Stomach smooth muscle (tissue), 2 donors: ENCODE measurements around the gene SIT1.

Source experiments
- H3K27ac ChIP-seq: one replicate; pipeline ENCODE4 v1.7.0; 2013; ENCODE audit warnings: mild to moderate bottlenecking, low read length, inconsistent platforms
- H3K27me3 ChIP-seq, 2 donors: one replicate each; pipeline ENCODE4 v1.7.0; 2013; ENCODE audit warnings: low read length in 2 of 2; ENCODE audit not compliant: insufficient read depth in 2 of 2, control insufficient read depth in 1 of 2
- H3K36me3 ChIP-seq, 2 donors: one replicate each; pipeline ENCODE4 v1.7.0; 2013; ENCODE audit warnings: low read length in 2 of 2; ENCODE audit not compliant: control insufficient read depth in 2 of 2, insufficient read depth in 2 of 2
- H3K4me1 ChIP-seq: one replicate; pipeline ENCODE4 v1.7.0; 2013; ENCODE audit warnings: low read length; ENCODE audit not compliant: control insufficient read depth, insufficient read depth
- H3K4me3 ChIP-seq, 2 donors: one replicate each; pipeline ENCODE4 v1.7.0; 2013; ENCODE audit warnings: low read length in 2 of 2
- H3K9ac ChIP-seq, 2 donors: one replicate each; pipeline ENCODE4 v1.7.0; 2013; ENCODE audit warnings: low read length in 2 of 2, mild to moderate bottlenecking in 1 of 2
- H3K9me3 ChIP-seq, 2 donors: one replicate each; pipeline ENCODE4 v1.7.0; 2013; ENCODE audit warnings: low read length in 2 of 2; ENCODE audit not compliant: control insufficient read depth in 2 of 2
- donor health status: healthy.
- donor health status: Pancreatic carcinoma.

SIT1 gene

DNA sequence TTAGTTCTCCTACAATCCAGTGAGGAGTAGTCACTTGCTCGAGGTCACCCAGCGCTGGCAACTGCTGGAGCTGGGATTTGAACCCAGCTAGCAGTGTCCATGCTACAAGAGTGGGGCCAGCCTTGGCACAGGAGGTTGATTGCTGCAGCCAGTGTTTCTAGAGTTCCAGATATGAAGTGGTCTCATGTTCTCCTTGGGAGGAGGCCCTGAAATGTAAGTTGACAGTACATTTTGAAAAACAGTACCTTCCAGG, 8.2 kb upstream of the SIT1 start:
- Histone ChIP-seq H3K27ac (peak overlapping the region; percentile 99), H3K27me3 (no peaks in the 10 kb centered on the region), H3K4me1 (peaks cover 57% of the 10 kb centered on the region), H3K9me3 (no peaks in the 10 kb centered on the region), H3K9ac (peak overlapping the region; percentile 97 to 98), H3K36me3 (peaks cover 8 to 16% of the 10 kb centered on the region in 2 donors), H3K4me3 (peak overlapping the region; percentile 91 to 94)

DNA sequence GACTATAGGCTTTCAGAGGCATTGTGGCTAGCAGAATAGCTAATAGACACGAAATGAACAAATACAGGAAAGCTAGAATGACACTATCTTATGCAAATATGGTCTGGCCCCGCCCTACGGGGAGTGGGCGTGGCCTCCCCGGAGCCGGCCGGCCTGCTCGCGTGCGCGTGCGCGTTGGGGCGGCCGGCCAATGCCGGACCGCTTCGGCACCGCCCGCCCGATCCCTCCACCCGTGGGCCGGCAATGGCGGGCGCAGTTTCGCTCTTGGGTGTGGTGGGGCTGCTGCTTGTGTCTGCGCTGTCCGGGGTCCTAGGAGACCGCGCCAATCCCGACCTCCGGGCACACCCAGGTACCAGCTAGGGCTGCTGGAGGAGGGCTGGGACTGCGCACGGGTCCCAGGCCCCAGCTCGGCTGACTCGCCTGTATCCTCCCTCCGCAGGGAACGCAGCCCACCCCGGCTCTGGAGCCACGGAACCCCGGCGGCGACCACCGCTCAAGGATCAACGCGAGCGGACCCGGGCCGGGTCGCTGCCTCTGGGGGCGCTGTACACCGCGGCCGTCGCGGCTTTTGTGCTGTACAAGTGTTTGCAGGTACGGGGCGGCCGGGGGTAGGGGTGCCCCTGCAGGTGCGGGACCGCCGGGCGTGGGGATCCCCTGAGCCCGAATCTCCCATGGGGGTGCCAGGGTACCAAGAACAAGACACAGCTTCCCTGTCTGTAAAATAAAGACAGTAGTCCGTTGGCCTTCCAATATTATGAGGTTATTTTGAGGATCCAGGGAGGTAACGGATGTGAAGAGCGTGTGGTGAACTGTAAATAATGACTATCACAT, 7.6 kb upstream of the SIT1 start, which contains the start of gene CCDC107:
Gene CCDC107 (plus strand): TSS at position 156 of the 831 bp plus-strand sequence. CDS start 88 bp downstream, at position 244.
- Histone ChIP-seq H3K9me3 (no peaks in the 10 kb centered on the region), H3K27me3 (no peaks in the 10 kb centered on the region), H3K36me3 (peaks cover 8 to 16% of the 10 kb centered on the region in 2 donors), H3K27ac (peak within 1 kb of the TSS; percentile 99), H3K9ac (peak within 1 kb of the TSS; percentile 97 to 98), H3K4me3 (peak within 1 kb of the TSS; percentile 91 to 94), H3K4me1 (peaks cover 53% of the 10 kb centered on the region)

DNA sequence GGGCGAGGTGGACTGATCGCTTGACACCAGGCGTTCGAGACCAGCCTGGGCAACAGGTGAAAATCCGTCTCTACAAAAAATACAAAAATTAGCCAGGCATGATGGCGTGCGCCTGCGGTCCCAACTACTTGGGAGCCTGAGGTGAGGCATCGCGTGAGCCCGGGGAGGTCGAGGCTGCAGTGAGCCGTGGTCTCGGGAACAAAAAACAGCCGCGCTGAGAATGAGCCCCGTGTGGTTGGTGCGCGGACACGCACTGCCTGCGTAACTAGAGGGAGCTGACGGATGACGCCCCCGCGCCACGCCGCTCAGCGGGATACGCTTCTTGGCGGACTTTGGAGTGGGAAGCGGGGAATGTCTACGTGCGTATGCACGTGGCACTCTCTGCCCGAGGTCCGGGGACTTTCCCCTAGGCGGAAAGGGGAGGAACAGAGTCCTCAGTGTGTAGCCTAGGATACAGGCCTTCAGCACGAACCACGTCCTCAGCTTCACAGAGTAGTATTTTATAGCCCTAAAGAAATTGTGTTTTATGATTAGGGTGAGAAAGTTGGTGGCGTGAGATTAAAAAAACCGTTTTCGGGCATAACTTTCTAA, 6.9 kb upstream of the SIT1 start, which contains the start of gene RMRP:
Gene RMRP (minus strand): TSS at position 474 of the 591 bp plus-strand sequence.
- peaks cover 8 to 16% of the 10 kb centered on the region in 2 donors for H3K36me3 ChIP-seq
- peak within 1 kb of the TSS; percentile 99 for H3K27ac ChIP-seq
- no peaks in the 10 kb centered on the region for H3K27me3 ChIP-seq
- H3K9me3 ChIP-seq = no peaks in the 10 kb centered on the region
- H3K4me3 ChIP-seq = peak within 1 kb of the TSS; percentile 91 to 94
- H3K9ac ChIP-seq = peak within 1 kb of the TSS; percentile 97 to 98
- peaks cover 46% of the 10 kb centered on the region for H3K4me1 ChIP-seq

DNA sequence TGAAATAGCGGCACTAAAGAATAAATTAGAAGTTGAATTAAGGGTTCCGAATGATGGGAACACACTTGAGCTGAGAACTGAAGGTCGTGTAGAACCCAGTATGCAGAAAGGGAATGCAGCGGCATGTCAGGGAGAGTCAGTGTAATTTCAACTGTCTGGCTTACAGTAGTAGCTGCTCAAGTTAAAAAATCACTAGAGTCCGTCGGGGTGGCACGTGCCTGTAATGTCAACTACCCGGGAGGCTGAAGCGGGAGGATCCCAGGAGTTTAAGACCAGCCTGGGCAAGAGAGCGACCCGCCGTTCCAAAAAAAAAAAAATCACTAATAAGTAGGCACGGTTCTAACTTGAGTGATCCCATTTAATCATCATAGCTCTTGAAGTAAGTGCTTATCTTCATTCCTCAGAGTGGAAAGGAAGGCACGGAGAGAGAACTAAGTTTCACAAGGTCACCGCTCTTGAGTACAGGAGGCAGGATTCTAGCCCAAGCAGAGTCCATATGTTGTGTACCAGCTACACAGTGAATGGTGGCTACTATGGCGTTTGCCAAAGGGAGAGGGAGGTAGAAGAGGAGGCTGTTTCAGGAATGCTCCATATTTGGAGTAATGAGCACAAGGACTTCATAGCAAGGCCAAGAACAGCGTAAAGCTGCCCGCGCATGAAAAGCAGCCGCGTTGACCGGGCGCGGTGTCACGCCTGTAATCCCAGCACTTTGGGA, 6.3 kb upstream of the SIT1 start:
- peak overlapping the region; percentile 97 to 98 for H3K9ac ChIP-seq
- H3K36me3 ChIP-seq = peaks cover 8 to 11% of the 10 kb centered on the region in 2 donors
- peaks cover 41% of the 10 kb centered on the region for H3K4me1 ChIP-seq
- H3K4me3 ChIP-seq = peak overlapping the region; percentile 59 to 94
- no peaks in the 10 kb centered on the region for H3K9me3 ChIP-seq
- H3K27me3 ChIP-seq = no peaks in the 10 kb centered on the region
- peak overlapping the region; percentile 99 for H3K27ac ChIP-seq

DNA sequence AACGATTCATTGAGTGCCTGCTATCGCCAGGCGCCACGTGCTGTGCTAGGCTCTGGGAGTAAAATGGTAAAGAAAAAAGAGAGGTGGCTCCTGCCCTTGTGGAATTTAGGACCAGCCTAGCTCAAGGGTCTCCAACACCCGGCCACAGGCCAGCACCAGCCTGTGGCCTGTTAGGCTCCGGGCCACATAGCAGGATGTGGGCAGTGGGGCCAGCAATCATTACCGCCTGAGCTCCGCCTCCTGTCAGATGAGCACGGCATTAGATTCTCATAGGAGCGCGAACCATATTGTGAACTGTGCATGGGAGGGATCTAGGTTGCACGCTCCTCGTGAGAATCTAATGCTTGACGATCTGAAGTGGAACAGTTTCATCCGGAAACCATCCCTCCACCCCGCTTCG, 5.6 kb upstream of the SIT1 start:
- Histone ChIP-seq H3K4me1 (peaks cover 36% of the 10 kb centered on the region), H3K4me3 (no peak overlapping the region), H3K9ac (peak overlapping the region in 1 of 2 donors; percentile 98), H3K27me3 (no peaks in the 10 kb centered on the region), H3K36me3 (peaks cover 8% of the 10 kb centered on the region in 2 donors), H3K9me3 (no peaks in the 10 kb centered on the region), H3K27ac (peak overlapping the region; percentile 99)

DNA sequence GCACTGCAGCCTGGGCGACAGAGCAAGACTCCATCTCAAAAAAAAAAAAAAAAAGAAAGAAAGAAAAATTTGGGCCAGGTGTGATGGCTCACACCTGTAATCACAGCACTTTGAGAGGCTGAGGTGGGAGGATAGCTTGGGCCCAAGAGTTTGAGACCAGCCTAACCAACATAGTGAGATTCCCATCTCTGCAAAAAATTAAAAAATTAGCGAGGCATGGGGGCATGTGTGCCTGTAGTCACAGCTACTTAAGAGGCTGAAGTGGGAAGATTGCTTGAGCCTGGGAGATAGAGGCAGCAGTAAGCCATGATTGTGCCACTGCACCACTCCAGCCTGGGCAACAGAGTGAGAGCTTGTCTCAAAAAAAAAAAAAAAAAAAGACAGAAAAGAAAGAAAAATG, 2.9 kb upstream of the SIT1 start:
- no peak overlapping the region for H3K9ac ChIP-seq
- H3K27ac ChIP-seq = no peak overlapping the region
- H3K27me3 ChIP-seq = no peaks in the 10 kb centered on the region
- no peaks in the 10 kb centered on the region for H3K36me3 ChIP-seq
- no peak overlapping the region for H3K4me3 ChIP-seq
- H3K4me1 ChIP-seq = peaks cover 23% of the 10 kb centered on the region
- H3K9me3 ChIP-seq = no peaks in the 10 kb centered on the region

DNA sequence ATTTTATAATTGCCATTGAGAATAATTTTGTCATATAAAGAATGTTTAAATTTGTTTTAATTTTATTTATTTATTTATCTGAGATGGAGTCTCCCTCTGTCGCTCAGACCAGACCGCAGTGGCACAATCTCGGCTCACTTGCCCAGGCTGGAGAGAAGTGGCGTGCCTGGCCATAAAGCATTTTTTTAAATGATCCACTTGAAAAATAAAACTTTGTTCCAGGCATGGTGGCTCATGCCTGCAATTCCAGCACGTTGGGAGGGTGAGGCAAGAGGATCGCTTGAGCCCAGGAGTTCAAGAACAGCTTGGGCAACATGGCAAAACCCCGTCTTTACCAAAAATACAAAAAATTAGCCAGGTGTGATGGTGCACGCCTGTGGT, 2.1 kb upstream of the SIT1 start:
- Histone ChIP-seq H3K9me3 (no peaks in the 10 kb centered on the region), H3K27ac (no peak overlapping the region), H3K9ac (no peak overlapping the region), H3K27me3 (no peaks in the 10 kb centered on the region), H3K4me3 (no peak overlapping the region), H3K36me3 (no peaks in the 10 kb centered on the region), H3K4me1 (peaks cover 21% of the 10 kb centered on the region)

DNA sequence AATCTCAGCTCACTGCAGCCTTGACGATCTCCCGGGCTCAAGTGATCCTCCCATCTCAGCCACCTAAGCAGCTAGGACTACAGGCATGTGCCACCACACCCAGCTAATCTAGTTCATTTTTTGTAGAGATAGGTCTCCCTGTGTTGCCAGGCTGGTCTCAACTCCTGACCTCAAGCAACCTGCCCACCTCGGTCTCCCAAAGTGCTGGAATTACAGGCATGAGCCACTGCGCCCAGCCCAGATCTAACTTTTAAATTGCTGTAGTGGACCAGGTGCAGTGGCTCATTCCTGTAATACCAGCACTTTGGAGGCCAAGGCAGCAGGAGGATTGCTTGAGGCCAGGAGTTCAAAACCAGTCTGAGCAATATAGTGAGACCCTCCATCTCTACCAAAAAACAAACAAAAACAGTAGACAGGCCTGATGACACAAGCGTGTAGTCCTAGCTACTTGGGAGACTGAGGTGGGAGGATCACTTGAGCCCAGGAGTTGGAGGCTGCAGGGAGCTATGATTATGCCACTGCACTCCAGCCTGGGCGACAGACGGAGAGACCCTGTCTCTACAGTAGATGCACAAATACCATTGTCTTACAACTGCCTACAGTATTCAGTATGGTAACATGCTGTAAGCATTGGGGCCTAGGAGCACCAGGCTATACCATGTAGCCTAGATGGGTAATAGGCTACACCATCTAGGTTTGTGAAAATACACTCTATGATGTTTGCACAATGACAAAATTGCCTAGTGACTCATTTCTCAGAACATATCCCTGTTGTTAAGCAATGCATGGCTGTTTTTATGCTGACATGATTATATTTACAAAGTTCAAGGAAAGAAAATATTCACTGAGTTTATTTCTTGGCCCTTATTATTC, 1.5 kb upstream of the SIT1 start:
- Histone ChIP-seq H3K4me1 (peaks cover 21% of the 10 kb centered on the region), H3K4me3 (no peak overlapping the region), H3K36me3 (no peaks in the 10 kb centered on the region), H3K9me3 (no peaks in the 10 kb centered on the region), H3K27me3 (no peaks in the 10 kb centered on the region), H3K9ac (no peak overlapping the region), H3K27ac (no peak overlapping the region)

DNA sequence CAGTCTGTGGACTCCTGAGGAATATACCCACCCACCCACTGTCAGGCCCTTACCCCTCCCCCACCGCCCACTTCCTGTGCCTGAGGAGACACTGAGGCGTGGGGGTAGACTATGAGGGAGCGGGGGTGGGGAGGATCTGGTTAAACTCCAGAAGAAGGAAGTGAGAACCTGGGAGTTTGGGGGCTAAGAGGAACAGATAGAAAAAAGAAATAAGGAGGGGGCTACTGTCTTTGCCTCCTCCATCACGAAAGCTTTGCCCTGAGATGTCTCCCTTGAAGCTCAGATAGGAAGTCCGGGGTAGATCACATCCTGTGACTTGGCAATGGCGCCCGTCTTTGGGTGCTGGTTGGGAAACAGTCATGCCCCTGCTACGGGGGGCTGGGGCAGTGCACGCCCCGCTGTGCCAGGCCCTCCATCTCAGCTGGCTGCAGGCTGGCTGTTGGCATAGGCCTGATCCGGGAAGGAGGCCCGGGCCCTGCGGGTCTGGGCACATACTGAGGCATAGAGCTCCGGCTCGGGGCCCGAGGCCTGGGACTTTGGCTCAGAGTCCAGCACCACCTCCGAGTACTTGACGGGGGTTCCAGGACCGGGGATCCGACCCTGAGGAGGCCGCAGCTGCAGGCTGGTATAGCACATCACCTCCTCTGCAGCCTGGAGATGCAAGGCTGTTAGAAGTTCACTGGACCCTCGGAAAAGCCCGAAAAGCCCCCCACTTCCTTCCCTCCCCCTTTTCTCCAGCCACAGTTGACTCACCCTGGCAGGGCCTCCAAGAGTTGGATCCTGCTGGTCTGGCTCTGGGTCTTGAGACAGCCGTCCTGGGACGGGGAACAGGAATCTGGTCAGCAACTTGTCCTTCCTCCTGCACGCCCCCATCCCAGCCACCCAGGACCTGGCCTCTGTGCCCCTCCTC, 1.0 kb downstream of the SIT1 start:
- H3K27ac ChIP-seq = no peak overlapping the region
- H3K4me3 ChIP-seq = no peak overlapping the region
- H3K4me1 ChIP-seq = peaks cover 20% of the 10 kb centered on the region

More for the DNA sequence above, 1.0 kb downstream of the SIT1 start:
- H3K27me3 ChIP-seq = no peaks in the 10 kb centered on the region
- H3K36me3 ChIP-seq = no peaks in the 10 kb centered on the region
- H3K9me3 ChIP-seq = no peaks in the 10 kb centered on the region
- no peak overlapping the region for H3K9ac ChIP-seq
